GM19023 (cell line): ENCODE measurements around the gene RPL36AL.
"Not testable (repeated sequence)": the region's sequence is repeated elsewhere in the genome, so short reads cannot be mapped to it uniquely, and the experiment has no call there.

ENCODE experiments used
- ATAC-seq: cut with Tn5 transposase; IDR thresholded peaks from one replicate; pipeline ENCODE4 v1.9.1; 2021; ENCODE audit warnings: mild to moderate bottlenecking, moderate library complexity; ENCODE audit not compliant: unreplicated experiment

Gene RPL36AL

GRCh38 chr14:49619730-49620129, 696 bp downstream of the RPL36AL start:
- ATAC-seq, result no peak

- ATAC-seq, result not testable (repeated sequence)
Observed at GRCh38 chr14:49619273-49619672, 1.2 kb downstream of the RPL36AL start.

- ATAC-seq, result no peak
Observed at GRCh38 chr14:49617852-49618519, 2.4 kb downstream of the RPL36AL start.

- no peak for ATAC-seq
Observed at GRCh38 chr14:49615776-49616175, 4.7 kb downstream of the RPL36AL start.

GRCh38 chr14:49614196-49614595, 6.2 kb downstream of the RPL36AL start:
- ATAC-seq, result no peak

- no peak for ATAC-seq
Observed at GRCh38 chr14:49612671-49613070, 7.8 kb downstream of the RPL36AL start.

GRCh38 chr14:49612251-49612650, 8.2 kb downstream of the RPL36AL start:
- ATAC-seq, result no peak

- no peak for ATAC-seq
Observed at GRCh38 chr14:49607583-49607982, 12.8 kb downstream of the RPL36AL start.

- peak; percentile 62 for ATAC-seq
Observed at GRCh38 chr14:49598485-49599300, 21.7 kb downstream of the RPL36AL start, which contains the start of gene LRR1. TSS of gene LRR1 (plus strand) at chr14:49598940. CDS start at chr14:49599021, 81 bp downstream.

- ATAC-seq, result peak; percentile 0
Observed at GRCh38 chr14:49598189-49598484, 22.3 kb downstream of the RPL36AL start.

GRCh38 chr14:49594347-49595091, 25.9 kb downstream of the RPL36AL start:
- peak; percentile 20 for ATAC-seq

GRCh38 chr14:49593016-49593415, 27.4 kb downstream of the RPL36AL start:
- ATAC-seq, result no peak

GRCh38 chr14:49589387-49589786, 31.0 kb downstream of the RPL36AL start:
- ATAC-seq, result no peak

GRCh38 chr14:49586673-49587460, 33.6 kb downstream of the RPL36AL start:
- ATAC-seq, result peak; percentile 21

- peak; percentile 85 for ATAC-seq
Observed at GRCh38 chr14:49585803-49586672, 34.4 kb downstream of the RPL36AL start, which contains the start of gene RPS29. TSS of gene RPS29 (minus strand) at chr14:49586380. CDS start at chr14:49586346, 34 bp downstream.

- ATAC-seq, result not testable (repeated sequence)
Observed at GRCh38 chr14:49584981-49585640, 35.3 kb downstream of the RPL36AL start.

GRCh38 chr14:49584058-49584457, 36.4 kb downstream of the RPL36AL start:
- no peak for ATAC-seq

- ATAC-seq, result no peak
Observed at GRCh38 chr14:49583629-49584028, 36.8 kb downstream of the RPL36AL start.
